ENCODE data around the gene ARFGEF3.
A peak's percentile ranks its signal among the peaks of the same experiment; 100 is the strongest.

The ARFGEF3 gene

GRCh38 chr6:138277835-138278234, 116.1 kb downstream of the ARFGEF3 start:
- no peak for DNase-seq (ENCODE audit: low read depth)

GRCh38 chr6:138278326-138278725, 116.6 kb downstream of the ARFGEF3 start:
- DNase-seq (ENCODE audit: low read depth) = no peak

- no peak for DNase-seq (ENCODE audit: low read depth)
These were observed 124.1 kb downstream of the ARFGEF3 start for GRCh38 chr6:138285800-138286199.

GRCh38 chr6:138286698-138287097, 125.0 kb downstream of the ARFGEF3 start:
- no peak for DNase-seq (ENCODE audit: low read depth)

- no peak for DNase-seq (ENCODE audit: low read depth)
These were observed 125.6 kb downstream of the ARFGEF3 start for GRCh38 chr6:138287144-138287955.

GRCh38 chr6:138288428-138289085, 126.8 kb downstream of the ARFGEF3 start:
- peak; percentile 90 for DNase-seq (ENCODE audit: low read depth)

GRCh38 chr6:138289739-138290138, 128.0 kb downstream of the ARFGEF3 start:
- DNase-seq (ENCODE audit: low read depth) = no peak

GRCh38 chr6:138290423-138290962, 128.8 kb downstream of the ARFGEF3 start:
- no peak for DNase-seq (ENCODE audit: low read depth)

GRCh38 chr6:138291036-138291848, 129.5 kb downstream of the ARFGEF3 start:
- DNase-seq (ENCODE audit: low read depth) = no peak

- DNase-seq (ENCODE audit: low read depth) = no peak
These were observed 130.1 kb downstream of the ARFGEF3 start for GRCh38 chr6:138291849-138292181.

- DNase-seq (ENCODE audit: low read depth) = no peak
These were observed 130.7 kb downstream of the ARFGEF3 start for GRCh38 chr6:138292482-138292881.

GRCh38 chr6:138293428-138294395, 132.0 kb downstream of the ARFGEF3 start:
- no peak for DNase-seq (ENCODE audit: low read depth)

GRCh38 chr6:138296381-138296780, 134.6 kb downstream of the ARFGEF3 start:
- no peak for DNase-seq (ENCODE audit: low read depth)

- DNase-seq (ENCODE audit: low read depth) = no peak
These were observed 135.0 kb downstream of the ARFGEF3 start for GRCh38 chr6:138296786-138297185.

- no peak for DNase-seq (ENCODE audit: low read depth)
These were observed 136.1 kb downstream of the ARFGEF3 start for GRCh38 chr6:138297761-138298298.

- no peak for DNase-seq (ENCODE audit: low read depth)
These were observed 138.7 kb downstream of the ARFGEF3 start for GRCh38 chr6:138300469-138300868.

- DNase-seq (ENCODE audit: low read depth) = no peak
These were observed 140.8 kb downstream of the ARFGEF3 start for GRCh38 chr6:138302554-138302953.

GRCh38 chr6:138307352-138307751, 145.6 kb downstream of the ARFGEF3 start:
- DNase-seq (ENCODE audit: low read depth) = no peak

- DNase-seq (ENCODE audit: low read depth) = peak; percentile 14
These were observed 146.3 kb downstream of the ARFGEF3 start for GRCh38 chr6:138307816-138308730.

GRCh38 chr6:138308731-138309110, 147.0 kb downstream of the ARFGEF3 start:
- DNase-seq (ENCODE audit: low read depth) = no peak

All from GM04503 (cell line).